Body of pancreas (tissue), 4 donors: ENCODE data around the gene MOCS2.

ENCODE experiments used
- POLR2A ChIP-seq, 3 donors: fragments of 450-650 bp; IDR thresholded peaks; one replicate each; pipeline ENCODE4 v1.6.1; 2016; ENCODE audit warnings: antibody characterized with exemption in 3 of 3, mild to moderate bottlenecking in 2 of 3
- TF ChIP-seq, protein P1 (sequence below), 7 experiments: fragments of 450-650 bp in 4 of 7; fragments of 200-600 bp in 3 of 7; sonication (generic) in 3 of 7; IDR thresholded peaks; one replicate each; pipeline ENCODE4 v1.5.1; 2016 to 2019; ENCODE audit warnings: antibody characterized with exemption in 7 of 7

DNA sequence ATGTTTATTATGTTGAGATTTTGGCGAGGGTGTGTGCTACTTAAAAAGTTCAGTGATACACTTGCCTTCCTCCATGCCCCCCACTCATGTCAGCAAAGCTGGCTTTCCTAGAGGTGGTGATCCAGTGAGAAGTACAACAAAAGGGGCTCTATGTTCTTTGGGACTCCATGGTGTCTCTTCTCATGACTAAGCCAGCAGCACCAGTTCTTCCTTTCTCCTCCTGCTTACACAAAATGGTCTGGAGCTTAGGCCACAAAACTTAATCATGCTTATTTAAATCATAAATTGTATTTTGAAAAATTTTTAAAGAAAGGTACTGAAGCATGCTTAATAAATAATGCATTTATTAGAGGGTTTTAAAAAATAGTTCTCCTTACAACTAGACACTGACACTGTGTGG, 22.4 kb downstream of the MOCS2 start:
- TF ChIP-seq, protein P1, sequence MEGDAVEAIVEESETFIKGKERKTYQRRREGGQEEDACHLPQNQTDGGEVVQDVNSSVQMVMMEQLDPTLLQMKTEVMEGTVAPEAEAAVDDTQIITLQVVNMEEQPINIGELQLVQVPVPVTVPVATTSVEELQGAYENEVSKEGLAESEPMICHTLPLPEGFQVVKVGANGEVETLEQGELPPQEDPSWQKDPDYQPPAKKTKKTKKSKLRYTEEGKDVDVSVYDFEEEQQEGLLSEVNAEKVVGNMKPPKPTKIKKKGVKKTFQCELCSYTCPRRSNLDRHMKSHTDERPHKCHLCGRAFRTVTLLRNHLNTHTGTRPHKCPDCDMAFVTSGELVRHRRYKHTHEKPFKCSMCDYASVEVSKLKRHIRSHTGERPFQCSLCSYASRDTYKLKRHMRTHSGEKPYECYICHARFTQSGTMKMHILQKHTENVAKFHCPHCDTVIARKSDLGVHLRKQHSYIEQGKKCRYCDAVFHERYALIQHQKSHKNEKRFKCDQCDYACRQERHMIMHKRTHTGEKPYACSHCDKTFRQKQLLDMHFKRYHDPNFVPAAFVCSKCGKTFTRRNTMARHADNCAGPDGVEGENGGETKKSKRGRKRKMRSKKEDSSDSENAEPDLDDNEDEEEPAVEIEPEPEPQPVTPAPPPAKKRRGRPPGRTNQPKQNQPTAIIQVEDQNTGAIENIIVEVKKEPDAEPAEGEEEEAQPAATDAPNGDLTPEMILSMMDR (IDR thresholded peaks at IDR 0.05): no peak
- no peak for TF ChIP-seq POLR2A (IDR thresholded peaks at IDR 0.05)
